Stimulated activated CD4-positive, alpha-beta T cell treated with anti-CD3 and anti-CD28 coated beads, TNF-alpha, amount 100 ng/mL, for 24 hours (primary cell): Measurements from ENCODE around the gene SRPX.
A peak's percentile ranks its signal among the peaks of the same experiment; 100 is the strongest.

Source experiments
- DNase-seq, 3 experiments: peaks; one replicate each; pipeline ENCODE4 v3.0.0-alpha.2; 2020; ENCODE audit warnings: low read depth in 3 of 3

Gene SRPX

GRCh38 chrX:38211891-38212635, 8.6 kb downstream of the SRPX start:
- DNase-seq: no peak

DNA sequence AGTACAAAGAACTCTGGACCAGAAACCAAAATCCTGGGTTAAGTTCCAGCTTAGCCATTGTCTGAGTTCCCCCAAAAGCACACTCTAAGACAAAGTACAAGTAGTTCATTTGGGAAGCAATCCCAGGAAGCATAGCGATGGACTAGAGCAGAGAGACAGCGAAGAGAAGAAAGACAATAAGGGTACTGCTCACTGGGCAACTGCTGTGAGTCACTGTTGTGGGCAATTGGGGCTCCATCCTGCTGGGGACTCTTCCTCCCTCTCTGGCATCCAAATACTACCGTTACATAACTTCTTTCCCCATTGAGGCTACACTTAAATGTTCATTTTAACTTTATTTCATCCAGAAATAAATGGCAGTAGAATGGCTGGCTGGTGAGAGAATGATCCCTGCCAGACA, 14.1 kb downstream of the SRPX start:
- DNase-seq: no peak

- no peak for DNase-seq
Measured at GRCh38 chrX:38206036-38206435, 14.6 kb downstream of the SRPX start.

DNA sequence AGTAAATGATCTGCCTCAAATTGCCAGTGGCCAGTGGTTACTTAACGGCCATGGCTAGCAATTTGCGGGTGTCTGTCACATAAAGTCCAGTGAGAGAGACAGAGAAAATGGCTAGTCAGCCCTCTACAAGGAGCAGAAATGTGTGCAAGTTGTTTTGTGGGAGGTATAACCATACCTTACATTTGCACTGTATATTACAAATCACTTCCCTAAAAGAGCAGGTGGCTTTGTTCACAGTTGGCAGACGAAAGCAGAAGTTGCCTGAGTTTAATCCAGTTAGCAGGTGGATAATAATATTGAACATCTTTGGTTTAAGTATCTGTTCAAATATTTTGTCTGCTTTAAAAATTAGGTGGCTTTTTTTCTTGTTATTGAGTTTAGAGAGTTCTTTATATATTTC, 15.6 kb downstream of the SRPX start:
- DNase-seq: no peak

DNA sequence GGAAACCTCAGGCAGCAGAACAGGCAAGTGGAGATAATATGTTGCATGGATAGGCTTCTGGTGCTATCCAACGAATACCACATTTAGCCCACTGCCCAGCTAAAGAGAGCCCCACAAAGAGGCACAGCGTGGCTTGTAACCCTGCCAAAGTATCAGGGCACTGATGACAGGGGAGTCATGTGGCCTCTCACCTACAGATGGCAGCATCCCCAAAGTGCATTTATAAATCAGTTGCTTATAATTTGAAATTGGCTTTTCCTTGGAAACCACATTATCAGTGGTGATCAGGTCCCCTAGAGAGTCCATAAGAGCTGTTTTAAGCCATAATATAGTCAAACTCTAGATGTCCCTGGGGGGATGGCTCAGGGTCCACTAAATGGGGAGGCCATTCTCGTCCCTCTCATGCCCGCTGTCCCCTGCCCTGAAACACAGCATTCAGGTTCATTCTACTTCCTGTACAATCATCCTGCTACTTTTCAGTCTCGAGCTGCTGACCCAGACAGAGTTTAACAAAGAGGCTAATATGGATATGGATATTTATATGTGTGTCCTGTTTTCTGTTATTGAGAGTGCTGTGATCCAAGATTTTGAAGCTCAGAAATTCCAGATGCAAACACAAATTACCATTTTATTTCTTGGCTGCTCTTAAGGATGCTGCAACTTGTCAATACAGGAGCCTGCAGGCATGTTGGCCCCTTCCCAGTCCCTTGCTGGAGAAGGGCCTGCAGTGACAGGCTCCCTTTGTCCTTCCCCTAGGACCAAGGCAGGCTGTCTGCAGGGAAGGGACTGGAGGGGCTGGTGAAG, 28.5 kb downstream of the SRPX start:
- DNase-seq: no peak

DNA sequence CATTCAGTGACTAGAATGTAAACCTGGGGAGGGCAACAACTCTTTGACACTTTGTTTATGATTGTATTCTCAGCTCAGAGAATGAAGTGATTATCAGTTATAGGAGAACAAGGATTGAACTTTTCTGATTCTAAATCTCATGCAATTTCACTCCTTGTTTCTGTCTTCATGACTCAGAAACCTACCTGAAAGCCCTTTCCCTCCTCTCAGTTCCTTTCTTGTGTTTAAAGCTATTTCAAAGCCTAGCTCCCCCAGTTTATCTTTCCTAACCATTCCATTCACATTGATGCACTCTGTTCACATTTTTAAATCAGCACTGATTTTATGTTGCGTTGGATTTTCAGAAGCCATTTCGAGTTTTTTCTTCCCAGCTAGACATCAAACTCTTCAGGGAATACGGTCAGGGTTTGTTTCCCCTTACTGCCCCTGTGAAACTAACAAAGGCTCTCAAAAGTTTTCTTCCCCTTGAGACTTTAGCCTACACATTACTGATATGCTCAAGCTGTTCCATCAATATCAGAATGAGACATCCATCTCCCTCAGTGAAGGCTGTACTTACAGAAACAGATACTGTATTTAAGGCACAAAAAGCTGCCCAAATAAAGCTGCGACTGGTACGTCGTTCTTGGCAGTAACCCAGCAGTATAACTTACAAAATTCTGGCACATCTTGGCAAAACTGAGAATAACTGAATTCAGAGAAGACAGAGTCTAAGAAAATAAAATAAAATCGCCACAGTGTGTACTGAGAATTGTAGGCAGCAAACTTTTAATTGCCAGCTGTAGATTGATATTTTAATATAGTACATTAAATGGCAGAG, 31.0 kb downstream of the SRPX start:
- DNase-seq: no peak

- no peak for DNase-seq
Measured at GRCh38 chrX:38183596-38183995, 37.1 kb downstream of the SRPX start.

GRCh38 chrX:38181357-38181756, 39.3 kb downstream of the SRPX start:
- DNase-seq: no peak

GRCh38 chrX:38178396-38178795, 42.3 kb downstream of the SRPX start:
- DNase-seq: no peak

DNA sequence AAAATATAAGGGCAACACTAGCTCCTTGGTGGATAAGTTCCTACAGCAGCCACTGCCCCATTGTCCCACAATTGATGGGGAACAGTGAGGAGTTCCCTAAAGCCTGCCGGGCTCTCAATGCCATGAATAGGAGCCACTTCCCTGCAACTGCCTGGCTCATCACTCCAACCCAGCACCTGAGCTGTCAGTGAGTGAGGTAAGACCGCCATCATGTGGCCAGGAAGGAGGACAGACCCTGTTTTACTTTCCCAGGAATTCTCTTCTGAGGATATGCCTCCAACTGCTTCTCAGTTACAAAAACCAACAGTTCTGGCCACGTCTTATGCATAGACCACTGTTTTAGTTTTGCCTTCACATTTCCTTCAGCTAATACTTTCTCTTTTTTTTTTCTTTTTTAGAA, 45.5 kb downstream of the SRPX start:
- no peak for DNase-seq

DNA sequence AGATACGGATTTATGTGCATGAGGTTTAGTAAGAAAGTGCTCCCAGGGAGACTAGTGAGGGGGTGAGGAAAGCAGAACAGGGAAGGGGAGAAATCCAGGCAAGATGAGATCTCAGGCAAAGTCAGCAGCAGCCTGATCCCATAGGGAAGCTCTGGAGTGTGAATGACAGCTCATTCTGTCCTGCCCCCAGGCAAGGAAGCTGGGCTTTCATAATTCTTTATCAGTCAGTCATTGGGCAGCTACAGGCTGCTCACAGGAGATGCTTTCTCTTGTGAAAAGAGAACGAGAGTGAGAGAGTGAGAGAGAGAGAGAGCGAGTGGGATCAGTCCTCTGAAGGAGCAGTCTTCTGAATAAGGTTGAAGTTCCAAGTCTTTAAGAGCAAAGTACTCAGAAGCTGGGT, 48.1 kb downstream of the SRPX start:
- DNase-seq: no peak

- no peak for DNase-seq
Measured at GRCh38 chrX:38170556-38170955, 50.1 kb downstream of the SRPX start.

GRCh38 chrX:38166478-38167083, 54.1 kb downstream of the SRPX start:
- peak in 1 of 3 experiments; percentile 4 for DNase-seq

DNA sequence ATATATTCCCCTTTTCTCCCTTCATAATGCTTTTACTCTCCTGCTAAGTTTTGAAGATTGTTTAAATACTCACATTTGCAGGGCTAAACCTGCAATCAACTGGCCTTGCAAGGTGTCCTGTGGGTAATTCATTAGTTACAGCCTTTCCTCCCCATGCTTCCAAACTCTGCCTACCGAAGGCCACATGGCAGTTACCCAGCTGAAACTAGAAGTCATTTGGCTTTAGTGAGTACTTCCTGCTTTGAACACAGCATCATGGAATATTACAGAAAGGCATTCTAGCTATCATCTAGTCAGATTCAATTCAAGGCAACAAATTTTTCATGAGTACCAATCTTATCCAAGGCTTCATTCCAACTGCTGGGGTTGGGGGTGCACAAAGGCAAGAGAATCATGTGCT, 55.6 kb downstream of the SRPX start:
- DNase-seq: no peak

- DNase-seq: no peak
Measured at GRCh38 chrX:38163193-38163592, 57.5 kb downstream of the SRPX start.

DNA sequence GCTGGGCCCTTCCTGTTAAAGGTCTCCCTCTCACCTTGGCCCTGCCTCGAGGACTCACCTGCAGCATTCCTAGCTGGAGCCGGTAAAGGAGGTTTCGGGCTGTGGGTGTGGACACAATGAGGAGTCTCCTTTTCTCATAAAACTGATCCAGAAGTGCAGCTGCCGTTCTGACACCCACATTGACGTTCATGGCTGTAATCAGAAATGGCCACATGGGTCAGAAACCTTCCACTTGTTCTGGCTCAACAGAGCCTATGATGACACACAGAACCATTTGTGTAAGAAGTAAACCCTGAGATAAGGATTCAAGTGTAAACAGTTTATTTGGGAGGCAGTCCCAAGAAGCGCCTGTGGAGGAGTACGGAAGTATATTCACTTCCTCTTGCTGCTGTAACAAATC, 63.8 kb downstream of the SRPX start:
- no peak for DNase-seq

DNA sequence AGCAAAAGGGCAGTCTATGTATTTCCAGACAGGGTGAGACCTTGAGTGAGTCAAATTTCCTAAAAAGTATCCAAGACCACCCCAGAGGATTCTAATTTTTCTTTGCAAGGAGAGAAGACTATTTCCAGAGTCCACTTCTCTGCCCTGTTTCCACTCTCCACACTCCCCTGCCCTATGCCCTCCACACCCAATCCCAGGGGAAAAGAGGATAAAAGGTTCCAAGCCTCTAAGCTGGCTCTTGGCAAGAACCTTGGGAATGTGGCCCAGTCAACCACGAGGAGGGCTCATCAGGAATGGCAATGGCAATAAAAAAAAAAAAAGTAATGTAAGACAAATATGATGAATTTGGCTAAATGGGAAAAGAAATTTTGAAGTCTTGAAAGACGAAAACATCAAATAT, 65.9 kb downstream of the SRPX start:
- no peak for DNase-seq

GRCh38 chrX:38154340-38154739, 66.3 kb downstream of the SRPX start:
- no peak for DNase-seq

DNA sequence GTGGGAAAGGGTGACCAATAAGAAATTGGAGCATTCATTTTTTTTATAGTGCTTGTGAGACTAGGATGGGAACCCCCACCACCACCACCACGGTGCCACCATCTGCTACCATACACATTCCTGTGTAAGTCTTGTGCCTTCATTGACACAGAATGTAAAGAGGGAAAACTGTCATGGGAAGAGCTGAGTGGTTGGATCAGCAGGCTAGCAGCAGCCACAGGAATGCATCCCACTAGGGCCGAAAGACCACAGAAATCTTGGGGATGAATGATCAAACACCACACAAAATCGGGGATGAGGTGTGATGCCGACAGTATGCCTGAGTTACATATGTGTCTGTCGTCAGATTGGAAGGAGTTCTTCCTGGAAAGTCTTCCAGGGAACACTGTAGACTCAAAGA, 69.2 kb downstream of the SRPX start:
- DNase-seq: no peak

DNA sequence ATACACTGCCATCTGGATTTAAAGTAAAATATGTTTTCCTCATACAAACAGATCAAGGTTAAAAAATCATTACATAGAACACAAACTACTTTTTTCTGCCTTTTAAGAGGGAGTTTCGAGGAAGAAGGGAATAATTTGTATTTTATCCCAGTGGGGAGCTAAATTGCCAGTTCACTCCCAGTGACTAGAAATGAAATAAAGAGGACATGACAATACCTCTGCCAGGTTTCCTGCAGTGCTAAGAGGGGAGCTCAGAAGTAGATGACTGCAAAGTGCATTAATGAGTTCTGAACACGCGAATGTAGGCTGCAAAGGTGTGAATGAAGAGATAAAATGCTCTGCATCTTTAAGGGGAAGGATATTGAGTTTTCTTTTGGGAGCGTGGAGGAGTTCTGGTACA, 69.7 kb downstream of the SRPX start:
- no peak for DNase-seq

- no peak for DNase-seq
Measured at GRCh38 chrX:38149016-38149415, 71.7 kb downstream of the SRPX start.

GRCh38 chrX:38142610-38143009, 78.1 kb downstream of the SRPX start:
- DNase-seq: no peak
